Endothelial cell of umbilical vein (primary cell): ENCODE data around the gene MACO1. TPM values are rescaled to one million over a fixed set of nuclear protein-coding genes. Genes with fewer than 3 reads are reported as not detected.
A peak's percentile ranks its signal among the peaks of the same experiment; 100 is the strongest.

ENCODE experiments used
- BruUV-seq: library from RNA; stranded (reverse); fragments of 400-500 nt; replicated peaks from 2 replicates; lab custom pipeline; 2021; lab: Mats Ljungman, UMichigan
- CTCF ChIA-PET: fragments of 300-600, 350-600 bp; sonication (Branson Sonifier 250); formaldehyde crosslinking; loops from one replicate; lab custom pipeline; 2021; ENCODE audit warnings: antibody characterized with exemption, inconsistent platforms; lab: Charles Lee
- POLR2A ChIA-PET: fragments of 300-600, 350-600 bp; sonication (Branson Sonifier 250); formaldehyde crosslinking; loops from one replicate; lab custom pipeline; 2021; ENCODE audit warnings: antibody characterized with exemption, inconsistent platforms; lab: Charles Lee
- DNase-seq: peaks from one replicate; pipeline ENCODE4 v3.0.0-alpha.2; 2011; ENCODE audit warnings: low read depth, low spot score
- FAIRE-seq: peaks from 2 replicates; lab custom pipeline; 2011; peaks lifted over from hg19 to GRCh38; lab: Jason Lieb, UNC
- H2AFZ ChIP-seq: 2 replicates; pipeline ENCODE4 v1.6.0; 2012; ENCODE audit warnings: low read depth, low read length, control low read depth, inconsistent platforms
- H3K27ac ChIP-seq: 2 replicates; pipeline ENCODE4 v1.5.1; 2011; ENCODE audit warnings: low read depth, mild to moderate bottlenecking, control low read depth, low read length, moderate library complexity; ENCODE audit not compliant: insufficient read depth
- H3K27me3 ChIP-seq, 2 experiments: 2 replicates each; pipeline versions ENCODE4 v1.6.0 to v1.6.1; 2011; ENCODE audit warnings: low read length in 2 of 2, mixed read lengths in 1 of 2; ENCODE audit not compliant: control insufficient read depth in 2 of 2, insufficient read depth in 2 of 2
- H3K36me3 ChIP-seq, 2 experiments: 2 replicates in 1 of 2; 3 replicates in 1 of 2; pipeline ENCODE4 v1.5.1; 2011; ENCODE audit warnings: low read length in 2 of 2, mild to moderate bottlenecking in 1 of 2, moderate library complexity in 1 of 2; ENCODE audit not compliant: control insufficient read depth in 2 of 2, insufficient read depth in 2 of 2; ENCODE audit errors: extremely low read depth in 1 of 2
- H3K4me1 ChIP-seq: 3 replicates; pipeline ENCODE4 v1.5.1; 2011; ENCODE audit warnings: mild to moderate bottlenecking, low read length; ENCODE audit not compliant: control insufficient read depth, insufficient read depth; ENCODE audit errors: extremely low read depth
- H3K4me2 ChIP-seq: 2 replicates; pipeline ENCODE4 v1.6.1; 2011; ENCODE audit warnings: low read length, control low read depth, mixed read lengths; ENCODE audit not compliant: insufficient read depth
- H3K4me3 ChIP-seq, 3 experiments: fragments of 200-600 bp in 1 of 3; sonication (generic), shearing (Covaris generic) in 1 of 3; replicated peaks in 1 of 3; 2 replicates each; pipeline ENCODE4 v1.5.1; 2011 to 2016; ENCODE audit warnings: control low read depth in 3 of 3, low read length in 3 of 3, mild to moderate bottlenecking in 2 of 3, inconsistent platforms in 1 of 3, low read depth in 1 of 3, moderate library complexity in 1 of 3; ENCODE audit not compliant: insufficient read depth in 1 of 3
- H3K79me2 ChIP-seq: 2 replicates; pipeline ENCODE4 v1.6.0; 2012; ENCODE audit warnings: low read length, inconsistent platforms; ENCODE audit not compliant: control insufficient read depth, insufficient read depth
- H3K9ac ChIP-seq: replicated peaks from 2 replicates; pipeline ENCODE3; 2011; ENCODE audit warnings: low read length, control low read depth; ENCODE audit not compliant: insufficient read depth; ENCODE audit errors: extremely low read depth
- H3K9me1 ChIP-seq: replicated peaks from 3 replicates; pipeline ENCODE4 v1.6.0; 2011; ENCODE audit warnings: mild to moderate bottlenecking, low read length; ENCODE audit not compliant: control insufficient read depth, insufficient read depth; ENCODE audit errors: extremely low read depth
- H3K9me3 ChIP-seq: replicated peaks from 2 replicates; pipeline ENCODE4 v1.5.1; 2012; ENCODE audit warnings: low read length, inconsistent platforms; ENCODE audit not compliant: control insufficient read depth, insufficient read depth
- H4K20me1 ChIP-seq: replicated peaks from 2 replicates; pipeline ENCODE3; 2011; ENCODE audit warnings: mild to moderate bottlenecking, low read length; ENCODE audit not compliant: control insufficient read depth, insufficient read depth; ENCODE audit errors: extremely low read depth
- CTCF ChIP-seq, 2 donors: IDR thresholded peaks; 1 replicate in 1 of 2; 2 replicates in 1 of 2; pipeline ENCODE4 v1.5.1; 2011; ENCODE audit warnings: low read length in 2 of 2, mild to moderate bottlenecking in 2 of 2, moderate library complexity in 2 of 2, control low read depth in 1 of 2, inconsistent platforms in 1 of 2, low read depth in 1 of 2; ENCODE audit not compliant: insufficient read depth in 1 of 2; ENCODE audit errors: extremely low read depth in 1 of 2
- EZH2 ChIP-seq: IDR thresholded peaks from 2 replicates; pipeline ENCODE4 v1.6.1; 2012; ENCODE audit warnings: borderline replicate concordance, low read depth, mild to moderate bottlenecking, moderate library complexity, low read length, inconsistent platforms; ENCODE audit not compliant: severe bottlenecking
- FOS ChIP-seq: IDR thresholded peaks from 2 replicates; pipeline ENCODE4 v1.6.1; 2011; ENCODE audit warnings: mild to moderate bottlenecking, low read length, moderate library complexity, borderline replicate concordance; ENCODE audit not compliant: insufficient read depth
- GATA2 ChIP-seq: IDR thresholded peaks from 2 replicates; pipeline ENCODE4 v1.7.0; 2011; ENCODE audit warnings: low read depth, mild to moderate bottlenecking, moderate library complexity, mixed read lengths, low read length; ENCODE audit not compliant: insufficient read length, insufficient read depth
- JUN ChIP-seq: IDR thresholded peaks from 2 replicates; pipeline ENCODE4 v1.6.1; 2011; ENCODE audit warnings: borderline replicate concordance, low read depth; ENCODE audit not compliant: insufficient read length, insufficient read depth
- MAX ChIP-seq: IDR thresholded peaks from 2 replicates; pipeline ENCODE4 v1.6.1; 2011; ENCODE audit not compliant: insufficient read depth, insufficient read length
- MYC ChIP-seq: IDR thresholded peaks from one replicate; pipeline ENCODE4 v1.6.1; 2011; ENCODE audit warnings: mild to moderate bottlenecking, low read depth, low read length
- POLR2A ChIP-seq: IDR thresholded peaks from 2 replicates; pipeline ENCODE4 v1.6.1; 2012; ENCODE audit warnings: low read depth, mild to moderate bottlenecking, control low read depth, low read length
- POLR2AphosphoS5 ChIP-seq: IDR thresholded peaks from 2 replicates; pipeline ENCODE4 v1.6.1; 2012; ENCODE audit warnings: low read depth, mild to moderate bottlenecking, control low read depth, low read length, moderate library complexity; ENCODE audit not compliant: insufficient read depth
- dilution Hi-C: fragments of 300-500 bp; cut with MboI; formaldehyde crosslinking; loops from one replicate; pipeline ENCODE4 v1.15.0; 2019; ENCODE audit warnings: low sequenced_read_pairs; ENCODE audit not compliant: extremely low pct_ligation_motif_present
- intact Hi-C: fragments of 100-400 bp; cut with micrococcal nuclease; formaldehyde crosslinking; loops from one replicate; pipeline ENCODE4 v1.10.0; 2022
- polyA plus RNA-seq, 4 experiments: library from polyadenylated mRNA; depleted of rRNA in 3 of 4; stranded (reverse) in 3 of 4; unstranded in 1 of 4; fragments of >200 nt; gene quantifications; 2 replicates each; pipeline versions ENCODE4 v1.2.1 to v1.2.3, GENCODE V29; 2011 to 2012; ENCODE audit warnings: missing spikeins in 1 of 4
- total RNA-seq: library from RNA; stranded (reverse); gene quantifications from 2 replicates; pipeline ENCODE4 v1.2.3, GENCODE V29; 2021

Gene MACO1
- total and polyA plus RNA-seq, 2 donors (not counting 3 experiments of a cell fraction or from before 2014, with no cell fraction given) = 7.7 to 24.4 TPM

GRCh38 chr1:25425098-25426085 is 5.3 kb upstream of the MACO1 start:
- intact Hi-C loops = no loop called here
- peak; percentile 83 for FAIRE-seq
- no peak overlapping the region for H3K9ac ChIP-seq
- TF ChIP-seq MAX (no peak), GATA2 (no peak), FOS (no peak), JUN (no peak), CTCF (IDR thresholded peaks at IDR 0.05; ENCODE audit: extremely low read depth in 1 of 2, insufficient read depth in 1 of 2, low read depth in 1 of 2, low read length in 2 of 2) (no peak), POLR2AphosphoS5 (no peak), EZH2 (no peak), POLR2A (no peak), MYC (no peak)
- H3K4me3 ChIP-seq = no peak overlapping the region
- H3K27me3 ChIP-seq = peaks cover 0 to 3% of the 10 kb centered on the region in 2 experiments
- peaks cover 5% of the 10 kb centered on the region for H3K4me1 ChIP-seq
- H3K4me2 ChIP-seq = no peak overlapping the region
- dilution Hi-C loops = no loop called here
- no peaks in the 10 kb centered on the region for H3K9me1 ChIP-seq
- no peak for DNase-seq
- ChIA-PET CTCF (no interaction called here), POLR2A (no interaction called here)
- no TSS peak for BruUV-seq
- H4K20me1 ChIP-seq = no peaks in the 10 kb centered on the region
- H3K9me3 ChIP-seq = no peaks in the 10 kb centered on the region
- H3K79me2 ChIP-seq = no peaks in the 10 kb centered on the region
- H3K27ac ChIP-seq = no peak overlapping the region
- no peak overlapping the region for H2AFZ ChIP-seq
- H3K36me3 ChIP-seq = no peaks in the 10 kb centered on the region
